ENCODE results near the gene BBOX1. TPM values are rescaled to one million over a fixed set of nuclear protein-coding genes. Genes with fewer than 3 reads are reported as not detected.

Gene BBOX1
- total and polyA plus RNA-seq, 2 of the 4 experiments (the other 2 are of a cell fraction): not detected

DNA sequence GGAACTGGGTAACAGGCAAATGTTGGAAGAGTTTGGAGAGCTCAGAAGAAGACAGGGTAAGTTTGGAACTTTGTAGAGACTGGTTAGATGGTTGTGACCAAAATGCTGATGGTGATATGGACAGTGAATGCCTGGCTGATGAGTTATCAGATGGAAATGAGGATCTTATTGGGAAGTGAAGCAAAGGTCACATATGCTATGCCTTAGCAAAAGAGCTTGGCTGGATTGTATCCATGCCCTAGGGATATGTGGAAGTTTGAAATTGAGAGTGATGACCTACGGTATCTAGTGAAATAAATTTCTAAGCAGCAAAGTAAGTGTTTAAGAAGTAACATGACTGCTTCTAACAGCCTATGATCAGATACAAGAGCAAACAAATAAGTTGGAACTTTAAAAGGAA, 17.8 kb downstream of the BBOX1 start:
- Histone ChIP-seq H4K5ac (ENCODE audit: low read depth, low read length) (no peak overlapping the region), H2AK9ac (replicated peaks; ENCODE audit: low read depth, low read length, poor library complexity) (no peak overlapping the region), H2AFZ (replicated peaks; ENCODE audit: low read length, poor library complexity) (no peak overlapping the region), H3K27ac (ENCODE audit: insufficient read depth, low read length) (no peak overlapping the region), H3K9ac (ENCODE audit: low read depth, low read length) (no peak overlapping the region), H2BK5ac (ENCODE audit: low read depth, low read length, poor library complexity, severe bottlenecking) (no peak overlapping the region), H2BK15ac (ENCODE audit: low read depth, low read length) (no peak overlapping the region), H3K4me1 (ENCODE audit: control insufficient read depth, insufficient read depth, low read length) (peaks cover 3% of the 10 kb centered on the region; the same call in 1 of the 2 replicates), H3K36me3 (ENCODE audit: control insufficient read depth, insufficient read depth, low read length) (no peaks in the 10 kb centered on the region), H3K79me1 (ENCODE audit: low read depth in 1 of 2, low read length in 2 of 2) (no peaks in the 10 kb centered on the region), H3K18ac (ENCODE audit: low read depth, low read length) (no peak overlapping the region), H4K8ac (ENCODE audit: low read depth in 2 of 2, low read length in 2 of 2) (no peak overlapping the region), H4K91ac (ENCODE audit: insufficient read depth, low read depth, low read length) (no peak overlapping the region), H3K56ac (ENCODE audit: extremely low read depth, insufficient read depth, low read length) (no peak overlapping the region), H3K4me3 (ENCODE audit: insufficient read depth, low read depth, low read length) (no peak overlapping the region), H4K20me1 (ENCODE audit: insufficient read depth, low read length) (no peaks in the 10 kb centered on the region), H3K27me3 (ENCODE audit: control insufficient read depth, insufficient read depth, low read length) (no peaks in the 10 kb centered on the region), H3K4me2 (ENCODE audit: low read depth, low read length) (no peak overlapping the region), H3K14ac (replicated peaks; ENCODE audit: low read depth, low read length) (no peak overlapping the region), H2AK5ac (ENCODE audit: low read depth, low read length) (no peak overlapping the region), H2BK20ac (ENCODE audit: low read depth, low read length) (no peak overlapping the region), H3K4ac (ENCODE audit: low read depth, low read length) (no peak overlapping the region), H3K23ac (ENCODE audit: low read depth, low read length) (no peak overlapping the region), H3K9me3 (ENCODE audit: control insufficient read depth, insufficient read depth, low read length) (no peaks in the 10 kb centered on the region; the same call in 1 of the 2 replicates), H3K9me1 (ENCODE audit: insufficient read depth, low read length) (no peaks in the 10 kb centered on the region), H2BK120ac (ENCODE audit: low read depth, low read length) (no peak overlapping the region)
- no CpG with 5 or more reads among the region's 1 CpG for WGBS, 2 experiments (ENCODE audit: extremely low coverage in 2 of 2, insufficient read length in 1 of 2)
- no peak for TF ChIP-seq RAD21 (IDR thresholded peaks at IDR 0.05; ENCODE audit: low read length)
- no peak for TF ChIP-seq BHLHE40 (IDR thresholded peaks at IDR 0.05; ENCODE audit: low read depth, low read length)
- TF ChIP-seq RFX5 (IDR thresholded peaks at IDR 0.05; ENCODE audit: low read depth, low read length): no peak
- TF ChIP-seq, protein P1, sequence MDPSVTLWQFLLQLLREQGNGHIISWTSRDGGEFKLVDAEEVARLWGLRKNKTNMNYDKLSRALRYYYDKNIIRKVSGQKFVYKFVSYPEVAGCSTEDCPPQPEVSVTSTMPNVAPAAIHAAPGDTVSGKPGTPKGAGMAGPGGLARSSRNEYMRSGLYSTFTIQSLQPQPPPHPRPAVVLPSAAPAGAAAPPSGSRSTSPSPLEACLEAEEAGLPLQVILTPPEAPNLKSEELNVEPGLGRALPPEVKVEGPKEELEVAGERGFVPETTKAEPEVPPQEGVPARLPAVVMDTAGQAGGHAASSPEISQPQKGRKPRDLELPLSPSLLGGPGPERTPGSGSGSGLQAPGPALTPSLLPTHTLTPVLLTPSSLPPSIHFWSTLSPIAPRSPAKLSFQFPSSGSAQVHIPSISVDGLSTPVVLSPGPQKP (IDR thresholded peaks at IDR 0.05; ENCODE audit: borderline replicate concordance, low read depth, low read length): no peak
- TF ChIP-seq RCOR1 (IDR thresholded peaks at IDR 0.05; ENCODE audit: insufficient replicate concordance, low read length): no peak
- no peak for TF ChIP-seq MAFK (IDR thresholded peaks at IDR 0.05; ENCODE audit: low read depth, low read length)
- TF ChIP-seq CEBPB (IDR thresholded peaks at IDR 0.05; ENCODE audit: low read depth, low read length): no peak
- no peak for TF ChIP-seq POLR2A (IDR thresholded peaks at IDR 0.05; ENCODE audit: low read depth, low read length)
- no peak for TF ChIP-seq NFE2L2 (IDR thresholded peaks at IDR 0.05; ENCODE audit: low read depth, low read length)
- TF ChIP-seq, protein P2, sequence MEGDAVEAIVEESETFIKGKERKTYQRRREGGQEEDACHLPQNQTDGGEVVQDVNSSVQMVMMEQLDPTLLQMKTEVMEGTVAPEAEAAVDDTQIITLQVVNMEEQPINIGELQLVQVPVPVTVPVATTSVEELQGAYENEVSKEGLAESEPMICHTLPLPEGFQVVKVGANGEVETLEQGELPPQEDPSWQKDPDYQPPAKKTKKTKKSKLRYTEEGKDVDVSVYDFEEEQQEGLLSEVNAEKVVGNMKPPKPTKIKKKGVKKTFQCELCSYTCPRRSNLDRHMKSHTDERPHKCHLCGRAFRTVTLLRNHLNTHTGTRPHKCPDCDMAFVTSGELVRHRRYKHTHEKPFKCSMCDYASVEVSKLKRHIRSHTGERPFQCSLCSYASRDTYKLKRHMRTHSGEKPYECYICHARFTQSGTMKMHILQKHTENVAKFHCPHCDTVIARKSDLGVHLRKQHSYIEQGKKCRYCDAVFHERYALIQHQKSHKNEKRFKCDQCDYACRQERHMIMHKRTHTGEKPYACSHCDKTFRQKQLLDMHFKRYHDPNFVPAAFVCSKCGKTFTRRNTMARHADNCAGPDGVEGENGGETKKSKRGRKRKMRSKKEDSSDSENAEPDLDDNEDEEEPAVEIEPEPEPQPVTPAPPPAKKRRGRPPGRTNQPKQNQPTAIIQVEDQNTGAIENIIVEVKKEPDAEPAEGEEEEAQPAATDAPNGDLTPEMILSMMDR (conservative IDR thresholded peaks at IDR 0.05; ENCODE audit: low read depth, low read length): no peak
- intact Hi-C loops (cut with micrococcal nuclease) (no loop called here), in situ Hi-C loops (cut with MboI; ENCODE audit: low sequenced_read_pairs) (no loop called here), dilution Hi-C loops (cut with HindIII; ENCODE audit: low sequenced_read_pairs, unreplicated experiment) (no loop called here)
- DNase-seq (peak; percentile 6), ATAC-seq (ENCODE audit: low read depth) (peak; percentile 74)
- ChIA-PET CTCF (no interaction called here), POLR2A (ENCODE audit: unreplicated experiment) (no interaction called here)
- BruUV-seq (replicated peaks): no TSS peak

Data from IMR-90 (cell line).